Body of pancreas (tissue), 4 donors: ENCODE measurements around the gene ACVR2B. TPM values are rescaled to one million over a fixed set of nuclear protein-coding genes. Genes with fewer than 3 reads are reported as not detected.

Experiments used
- ATAC-seq: fragments of 150-250 bp; one replicate; pipeline ENCODE4 v1.9.1; 2016
- DNase-seq, 4 donors: peaks; one replicate each; pipeline ENCODE4 v3.0.0-alpha.2; 2019
- H3K27ac ChIP-seq, 4 donors: fragments of 200-600 bp; sonication (generic); 1 replicate in 3 of 4; 2 replicates in 1 of 4; pipeline versions ENCODE4 v1.5.1 to v1.6.1; 2016 to 2019; ENCODE audit warnings: mild to moderate bottlenecking in 1 of 4, mixed read lengths in 1 of 4, moderate library complexity in 1 of 4
- H3K27me3 ChIP-seq, 2 donors: fragments of 200-600 bp; sonication (generic); one replicate each; pipeline ENCODE4 v1.6.0; 2016; ENCODE audit warnings: mild to moderate bottlenecking in 1 of 2
- H3K36me3 ChIP-seq, 2 donors: fragments of 200-600 bp; sonication (generic); replicated peaks in 1 of 2; 2 replicates each; pipeline ENCODE4 v1.5.1; 2016; ENCODE audit warnings: low read depth in 2 of 2; ENCODE audit not compliant: insufficient read depth in 1 of 2
- H3K4me1 ChIP-seq: fragments of 200-600 bp; sonication (generic); one replicate; pipeline ENCODE4 v1.6.0; 2016
- H3K4me3 ChIP-seq, 2 donors: fragments of 200-600 bp; sonication (generic); 1 replicate in 1 of 2; 2 replicates in 1 of 2; pipeline ENCODE4 v1.5.1; 2016 to 2019
- H3K9me3 ChIP-seq, 3 donors: fragments of 200-600 bp; sonication (generic); 1 replicate in 2 of 3; 2 replicates in 1 of 3; pipeline ENCODE4 v1.5.1; 2016
- POLR2A ChIP-seq, 3 donors: fragments of 450-650 bp; IDR thresholded peaks; one replicate each; pipeline ENCODE4 v1.6.1; 2016; ENCODE audit warnings: antibody characterized with exemption in 3 of 3, mild to moderate bottlenecking in 2 of 3
- WGBS, 2 donors: methylation state at CpG; one replicate each; pipeline ENCODE4 v1.1.5; 2017; 5-methylcytosine and 5-hydroxymethylcytosine counted together
- intact Hi-C: fragments of 100-400 bp; cut with DNase I; formaldehyde crosslinking; loops from one replicate; pipeline ENCODE4 v1.15.1; 2023
- total RNA-seq, 2 donors: library from RNA; depleted of rRNA; stranded (reverse); fragments of >200 nt; gene quantifications; one replicate each; pipeline ENCODE4 v1.1.0, GENCODE V29; 2016
- TF ChIP-seq, protein P1 (sequence below), 7 experiments: fragments of 450-650 bp in 4 of 7; fragments of 200-600 bp in 3 of 7; sonication (generic) in 3 of 7; IDR thresholded peaks; one replicate each; pipeline ENCODE4 v1.5.1; 2016 to 2019; ENCODE audit warnings: antibody characterized with exemption in 7 of 7

ACVR2B gene
- total RNA-seq, 2 donors from 2014 or later, result 7.3 to 18.1 TPM

DNA sequence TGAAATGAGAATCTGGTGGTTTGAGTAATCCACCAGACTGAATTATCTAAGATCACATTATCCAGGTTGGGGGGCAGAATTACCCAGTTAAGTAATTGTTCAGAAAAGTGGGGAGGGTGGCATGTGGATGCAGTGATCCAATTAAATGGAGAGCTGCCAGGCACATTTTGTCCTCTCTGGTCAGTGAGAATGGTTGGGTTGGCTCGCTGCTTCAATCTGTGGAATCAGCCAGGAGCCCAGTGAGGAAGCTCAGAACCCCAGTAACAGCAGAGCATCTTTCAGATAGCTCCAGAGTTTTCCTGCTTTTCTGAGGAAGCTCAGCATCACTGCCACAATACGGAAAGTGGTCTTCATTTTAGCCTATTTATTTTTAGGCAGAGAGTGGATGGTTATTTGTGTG lies 36.1 kb downstream of the ACVR2B start:
- WGBS, 2 donors, result 92 to 97% methylated on average over 2 of the region's 2 CpGs
- Histone ChIP-seq H3K9me3 (no peaks in the 10 kb centered on the region), H3K4me1 (peaks cover 5% of the 10 kb centered on the region), H3K4me3 (no peak overlapping the region), H3K36me3 (no peaks in the 10 kb centered on the region), H3K27ac (no peak overlapping the region), H3K27me3 (no peaks in the 10 kb centered on the region)
- ATAC-seq (no peak), DNase-seq (no peak)
- intact Hi-C loops, result no loop called here
- TF ChIP-seq, protein P1, sequence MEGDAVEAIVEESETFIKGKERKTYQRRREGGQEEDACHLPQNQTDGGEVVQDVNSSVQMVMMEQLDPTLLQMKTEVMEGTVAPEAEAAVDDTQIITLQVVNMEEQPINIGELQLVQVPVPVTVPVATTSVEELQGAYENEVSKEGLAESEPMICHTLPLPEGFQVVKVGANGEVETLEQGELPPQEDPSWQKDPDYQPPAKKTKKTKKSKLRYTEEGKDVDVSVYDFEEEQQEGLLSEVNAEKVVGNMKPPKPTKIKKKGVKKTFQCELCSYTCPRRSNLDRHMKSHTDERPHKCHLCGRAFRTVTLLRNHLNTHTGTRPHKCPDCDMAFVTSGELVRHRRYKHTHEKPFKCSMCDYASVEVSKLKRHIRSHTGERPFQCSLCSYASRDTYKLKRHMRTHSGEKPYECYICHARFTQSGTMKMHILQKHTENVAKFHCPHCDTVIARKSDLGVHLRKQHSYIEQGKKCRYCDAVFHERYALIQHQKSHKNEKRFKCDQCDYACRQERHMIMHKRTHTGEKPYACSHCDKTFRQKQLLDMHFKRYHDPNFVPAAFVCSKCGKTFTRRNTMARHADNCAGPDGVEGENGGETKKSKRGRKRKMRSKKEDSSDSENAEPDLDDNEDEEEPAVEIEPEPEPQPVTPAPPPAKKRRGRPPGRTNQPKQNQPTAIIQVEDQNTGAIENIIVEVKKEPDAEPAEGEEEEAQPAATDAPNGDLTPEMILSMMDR (IDR thresholded peaks at IDR 0.05), result no peak
- no peak for TF ChIP-seq POLR2A (IDR thresholded peaks at IDR 0.05)

DNA sequence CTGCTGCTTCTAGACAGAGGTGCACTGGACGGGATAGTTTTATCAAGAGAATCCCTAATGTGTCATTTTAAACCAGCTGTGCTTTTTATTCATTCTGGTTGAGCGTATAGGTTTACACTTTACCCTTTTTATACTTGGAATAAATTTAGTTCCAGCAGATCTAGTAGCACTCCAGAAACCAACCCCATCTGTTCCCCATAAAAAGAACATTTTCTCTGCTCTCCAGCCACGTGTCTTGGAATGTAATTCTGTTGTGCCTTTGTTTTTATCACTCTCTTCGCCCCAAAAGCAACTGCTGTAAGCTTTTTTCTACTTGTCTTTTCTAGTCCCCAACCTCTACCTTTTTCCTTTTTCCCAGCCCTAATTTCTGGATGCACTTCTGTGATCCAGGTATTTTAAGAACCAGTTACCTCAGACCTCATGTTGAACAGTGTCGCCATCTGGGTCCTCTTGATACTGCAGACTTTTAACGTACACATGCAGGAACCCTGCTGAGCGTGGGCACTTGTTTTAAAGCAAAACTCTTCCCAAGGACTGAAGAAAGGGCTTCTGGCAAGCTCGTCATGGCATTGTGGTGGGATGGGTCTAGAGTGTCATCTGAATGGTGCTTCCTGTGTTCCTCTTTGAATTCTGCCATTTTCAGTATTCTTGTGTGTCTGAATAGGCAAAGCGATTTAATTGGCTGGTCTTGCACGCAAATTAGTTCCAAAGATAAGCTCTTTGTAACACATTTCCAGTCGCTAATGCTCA lies 36.8 kb downstream of the ACVR2B start:
- no peak for TF ChIP-seq POLR2A (IDR thresholded peaks at IDR 0.05)
- TF ChIP-seq, protein P1 (IDR thresholded peaks at IDR 0.05), result no peak
- Histone ChIP-seq H3K27ac (no peak overlapping the region), H3K27me3 (no peaks in the 10 kb centered on the region), H3K4me3 (no peak overlapping the region), H3K4me1 (peaks cover 5% of the 10 kb centered on the region), H3K36me3 (no peaks in the 10 kb centered on the region), H3K9me3 (no peaks in the 10 kb centered on the region)
- intact Hi-C loops, result no loop called here
- ATAC-seq (no peak), DNase-seq (no peak)
- 87 to 90% methylated on average over 11 of the region's 11 CpGs for WGBS, 2 donors

DNA sequence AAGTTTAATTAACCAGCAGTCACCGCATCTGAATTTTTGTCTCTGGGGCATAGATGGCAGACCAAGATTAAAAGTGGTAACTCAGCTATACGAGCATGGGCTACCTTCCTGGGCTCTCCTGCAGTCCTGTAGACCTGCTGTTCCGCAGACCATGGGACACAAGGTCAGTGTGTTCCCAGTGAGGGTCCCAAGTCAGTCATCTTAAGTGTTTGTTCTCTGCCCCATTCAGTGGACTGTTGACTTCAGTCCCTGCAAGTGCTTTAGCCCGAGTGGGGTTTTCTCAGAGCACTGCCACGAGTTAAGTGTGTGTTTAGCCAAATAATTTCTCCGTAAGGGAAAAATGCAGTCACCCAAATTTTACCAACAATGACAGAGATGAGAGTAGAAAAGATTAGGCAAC lies 37.5 kb downstream of the ACVR2B start:
- Histone ChIP-seq H3K27ac (no peak overlapping the region), H3K27me3 (no peaks in the 10 kb centered on the region), H3K9me3 (no peaks in the 10 kb centered on the region), H3K4me3 (no peak overlapping the region), H3K36me3 (no peaks in the 10 kb centered on the region), H3K4me1 (peaks cover 5% of the 10 kb centered on the region)
- DNase-seq (no peak), ATAC-seq (no peak)
- TF ChIP-seq, protein P1 (IDR thresholded peaks at IDR 0.05), result no peak
- no peak for TF ChIP-seq POLR2A (IDR thresholded peaks at IDR 0.05)
- intact Hi-C loops, result no loop called here
- WGBS, 2 donors, result 94% methylated on average over 6 of the region's 6 CpGs

DNA sequence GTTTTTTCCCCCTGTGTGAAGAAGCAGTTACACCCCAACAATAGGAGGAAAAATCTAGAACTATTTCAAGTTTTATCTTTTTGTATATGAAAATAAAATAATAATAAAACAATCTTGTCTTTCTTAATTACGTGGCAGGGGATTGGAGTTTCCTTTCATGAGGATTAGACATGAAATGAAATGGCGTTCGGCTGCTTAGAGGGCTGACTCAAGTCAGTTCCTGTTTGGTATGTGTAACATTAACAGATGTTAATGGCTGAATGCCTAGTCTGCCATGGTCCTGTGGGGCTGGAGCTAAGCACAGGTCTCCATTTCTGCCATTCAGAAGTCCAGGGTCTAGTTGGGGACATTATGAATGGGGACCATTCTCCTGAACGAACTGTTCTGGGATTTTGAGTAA lies 39.3 kb downstream of the ACVR2B start:
- peaks cover 5% of the 10 kb centered on the region for H3K4me1 ChIP-seq
- H3K27me3 ChIP-seq, result no peaks in the 10 kb centered on the region
- 77 to 88% methylated on average over 4 of the region's 4 CpGs for WGBS, 2 donors
- H3K9me3 ChIP-seq, result no peaks in the 10 kb centered on the region
- intact Hi-C loops, result no loop called here
- DNase-seq, result no peak
- no peak overlapping the region for H3K4me3 ChIP-seq
- ATAC-seq, result no peak
- H3K27ac ChIP-seq, result no peak overlapping the region
- no peaks in the 10 kb centered on the region for H3K36me3 ChIP-seq
- TF ChIP-seq, protein P1 (IDR thresholded peaks at IDR 0.05), result no peak
- TF ChIP-seq POLR2A (IDR thresholded peaks at IDR 0.05), result no peak
